Measurements from ENCODE around the gene IQUB. TPM values are rescaled to one million over a fixed set of nuclear protein-coding genes. Genes with fewer than 3 reads are reported as not detected.

IQUB gene
- total and polyA plus RNA-seq, 2 donors (not counting 3 experiments of a cell fraction or from before 2014, with no cell fraction given) = 0.01 TPM; not detected in 1

GRCh38 chr7:123431075-123431614, 103.2 kb downstream of the IQUB start:
- H2AFZ ChIP-seq (ENCODE audit: low read depth, low read length) = no peak overlapping the region

More at GRCh38 chr7:123431075-123431614, 103.2 kb downstream of the IQUB start:
- Histone ChIP-seq H4K20me1 (replicated peaks; ENCODE audit: control insufficient read depth, extremely low read depth, insufficient read depth, low read length) (no peaks in the 10 kb centered on the region), H3K4me3 (replicated peaks in 1 of 3; ENCODE audit: insufficient read depth in 1 of 3, low read depth in 1 of 3, low read length in 3 of 3) (no peak overlapping the region), H3K9me1 (replicated peaks; ENCODE audit: control insufficient read depth, extremely low read depth, insufficient read depth, low read length) (no peaks in the 10 kb centered on the region), H3K79me2 (ENCODE audit: control insufficient read depth, insufficient read depth, low read length) (no peaks in the 10 kb centered on the region), H3K9me3 (replicated peaks; ENCODE audit: control insufficient read depth, insufficient read depth, low read length) (no peaks in the 10 kb centered on the region), H3K27ac (ENCODE audit: insufficient read depth, low read depth, low read length) (no peak overlapping the region), H3K4me2 (ENCODE audit: insufficient read depth, low read length) (no peak overlapping the region), H3K4me1 (ENCODE audit: control insufficient read depth, extremely low read depth, insufficient read depth, low read length) (no peaks in the 10 kb centered on the region), H3K9ac (replicated peaks; ENCODE audit: extremely low read depth, insufficient read depth, low read length) (no peak overlapping the region), H3K36me3 (ENCODE audit: control insufficient read depth in 2 of 2, extremely low read depth in 1 of 2, insufficient read depth in 2 of 2, low read length in 2 of 2) (no peaks in the 10 kb centered on the region), H3K27me3 (ENCODE audit: control insufficient read depth in 2 of 2, insufficient read depth in 2 of 2, low read length in 2 of 2) (no peaks in the 10 kb centered on the region)
- no TSS peak for BruUV-seq (replicated peaks)
- FAIRE-seq (no peak), DNase-seq (ENCODE audit: low read depth, low spot score) (no peak)
- dilution Hi-C loops (cut with MboI; ENCODE audit: extremely low pct_ligation_motif_present, low sequenced_read_pairs) (no loop called here), intact Hi-C loops (cut with micrococcal nuclease) (no loop called here)
- no peak for TF ChIP-seq MYC (IDR thresholded peaks at IDR 0.05; ENCODE audit: low read depth, low read length)
- TF ChIP-seq EZH2 (IDR thresholded peaks at IDR 0.05; ENCODE audit: borderline replicate concordance, low read depth, low read length, severe bottlenecking) = no peak
- TF ChIP-seq FOS (IDR thresholded peaks at IDR 0.05; ENCODE audit: borderline replicate concordance, insufficient read depth, low read length) = no peak
- TF ChIP-seq, protein P1, sequence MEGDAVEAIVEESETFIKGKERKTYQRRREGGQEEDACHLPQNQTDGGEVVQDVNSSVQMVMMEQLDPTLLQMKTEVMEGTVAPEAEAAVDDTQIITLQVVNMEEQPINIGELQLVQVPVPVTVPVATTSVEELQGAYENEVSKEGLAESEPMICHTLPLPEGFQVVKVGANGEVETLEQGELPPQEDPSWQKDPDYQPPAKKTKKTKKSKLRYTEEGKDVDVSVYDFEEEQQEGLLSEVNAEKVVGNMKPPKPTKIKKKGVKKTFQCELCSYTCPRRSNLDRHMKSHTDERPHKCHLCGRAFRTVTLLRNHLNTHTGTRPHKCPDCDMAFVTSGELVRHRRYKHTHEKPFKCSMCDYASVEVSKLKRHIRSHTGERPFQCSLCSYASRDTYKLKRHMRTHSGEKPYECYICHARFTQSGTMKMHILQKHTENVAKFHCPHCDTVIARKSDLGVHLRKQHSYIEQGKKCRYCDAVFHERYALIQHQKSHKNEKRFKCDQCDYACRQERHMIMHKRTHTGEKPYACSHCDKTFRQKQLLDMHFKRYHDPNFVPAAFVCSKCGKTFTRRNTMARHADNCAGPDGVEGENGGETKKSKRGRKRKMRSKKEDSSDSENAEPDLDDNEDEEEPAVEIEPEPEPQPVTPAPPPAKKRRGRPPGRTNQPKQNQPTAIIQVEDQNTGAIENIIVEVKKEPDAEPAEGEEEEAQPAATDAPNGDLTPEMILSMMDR (IDR thresholded peaks at IDR 0.05; ENCODE audit: extremely low read depth in 1 of 2, insufficient read depth in 1 of 2, low read depth in 1 of 2, low read length in 2 of 2) = no peak
- no peak for TF ChIP-seq POLR2AphosphoS5 (IDR thresholded peaks at IDR 0.05; ENCODE audit: insufficient read depth, low read depth, low read length)
- TF ChIP-seq POLR2A (IDR thresholded peaks at IDR 0.05; ENCODE audit: low read depth, low read length) = no peak
- no peak for TF ChIP-seq JUN (IDR thresholded peaks at IDR 0.05; ENCODE audit: borderline replicate concordance, insufficient read depth, insufficient read length, low read depth)
- TF ChIP-seq GATA2 (IDR thresholded peaks at IDR 0.05; ENCODE audit: insufficient read depth, insufficient read length, low read depth, low read length) = no peak
- no peak for TF ChIP-seq MAX (IDR thresholded peaks at IDR 0.05; ENCODE audit: insufficient read depth, insufficient read length)
- ChIA-PET CTCF (no interaction called here), POLR2A (no interaction called here)

Measured in endothelial cell of umbilical vein (primary cell).